ENCODE results near the gene OR6Y1.

The OR6Y1 gene

DNA sequence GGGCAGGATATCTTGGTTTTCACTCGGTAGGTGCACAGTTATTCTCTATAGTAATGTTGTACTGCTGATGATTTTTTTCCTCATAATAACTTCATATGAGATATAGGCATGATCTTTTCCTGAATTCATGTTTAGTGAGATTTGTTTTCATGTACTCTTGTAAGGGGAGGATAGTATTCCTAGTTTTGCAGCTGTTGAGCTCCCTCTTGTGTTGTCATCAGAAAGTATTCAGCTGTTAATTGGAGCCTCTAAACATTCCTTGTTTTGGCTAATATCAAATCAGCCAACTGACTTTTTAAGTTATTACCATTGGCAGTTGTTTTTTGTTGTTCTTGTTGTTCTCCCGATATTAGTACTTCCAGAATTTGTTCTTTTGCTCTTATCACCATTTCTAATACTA is 57.8 kb downstream of the OR6Y1 start:
- DNase-seq (ENCODE audit: low read depth) = no peak

DNA sequence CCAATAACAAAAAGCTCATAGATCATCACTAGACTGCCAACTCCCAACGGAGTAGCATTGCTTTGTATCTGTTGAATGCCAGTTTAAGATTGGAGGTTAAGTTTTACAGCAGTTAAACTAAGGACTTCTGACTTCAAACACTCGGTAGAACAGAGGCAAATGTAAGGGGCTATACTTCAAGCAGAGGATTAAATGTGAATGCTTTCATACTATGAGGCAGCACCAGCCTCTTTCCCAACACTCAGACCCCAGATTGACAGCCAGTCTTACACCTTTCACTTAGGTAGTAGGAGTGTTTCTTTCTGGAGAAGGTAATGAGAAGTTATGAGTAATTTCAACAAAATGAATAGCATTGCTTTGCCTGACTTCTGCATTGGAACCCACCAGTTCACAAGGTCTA is 59.4 kb downstream of the OR6Y1 start:
- DNase-seq (ENCODE audit: low read depth) = no peak

Measured in stimulated activated CD4-positive, alpha-beta T cell treated with anti-CD3 and anti-CD28 coated beads, Interleukin-2, amount 100 ng/mL, for 4 hours (primary cell).